Stimulated activated CD4-positive, alpha-beta T cell treated with anti-CD3 and anti-CD28 coated beads, TNF-alpha, amount 100 ng/mL, for 4 hours (primary cell): Measurements from ENCODE around the gene UBXN11.

ENCODE experiments used
- DNase-seq, 3 experiments: peaks; one replicate each; pipeline ENCODE4 v3.0.0-alpha.2; 2020; ENCODE audit warnings: low read depth in 3 of 3

The UBXN11 gene

GRCh38 chr1:26306290-26307229 is at the start of gene UBXN11:
TSS of gene UBXN11 (minus strand) at chr1:26306636. CDS start at chr1:26302883, 3,753 bp downstream.
- DNase-seq: peak; percentile 70 to 85 (median 81)

- DNase-seq: no peak
These were observed 49.7 kb upstream of the UBXN11 start for GRCh38 chr1:26356106-26356505.

GRCh38 chr1:26354972-26355371 is 48.5 kb upstream of the UBXN11 start:
- DNase-seq: no peak

- no peak for DNase-seq
These were observed 47.8 kb upstream of the UBXN11 start, which contains the start of gene CRYBG2 for GRCh38 chr1:26353976-26354820. TSS of gene CRYBG2 (minus strand) at chr1:26354130. CDS start at chr1:26346657, 7,473 bp downstream.

GRCh38 chr1:26353210-26353859 is 46.9 kb upstream of the UBXN11 start:
- DNase-seq: no peak

- DNase-seq: no peak
These were observed 45.9 kb upstream of the UBXN11 start for GRCh38 chr1:26352338-26352679.

- no peak for DNase-seq
These were observed 45.3 kb upstream of the UBXN11 start for GRCh38 chr1:26351590-26352337.

- no peak for DNase-seq
These were observed 44.5 kb upstream of the UBXN11 start for GRCh38 chr1:26350701-26351589.

GRCh38 chr1:26350343-26350700 is 43.9 kb upstream of the UBXN11 start:
- no peak for DNase-seq

GRCh38 chr1:26349877-26350244 is 43.4 kb upstream of the UBXN11 start:
- DNase-seq: no peak

- DNase-seq: no peak
These were observed 42.9 kb upstream of the UBXN11 start for GRCh38 chr1:26349188-26349876.

- DNase-seq: no peak
These were observed 40.0 kb upstream of the UBXN11 start for GRCh38 chr1:26346274-26347033.

GRCh38 chr1:26345718-26346117 is 39.3 kb upstream of the UBXN11 start:
- no peak for DNase-seq

- DNase-seq: no peak
These were observed 37.9 kb upstream of the UBXN11 start for GRCh38 chr1:26344147-26344920.

- DNase-seq: no peak
These were observed 33.6 kb upstream of the UBXN11 start for GRCh38 chr1:26340047-26340481.

- DNase-seq: no peak
These were observed 32.2 kb upstream of the UBXN11 start for GRCh38 chr1:26338670-26339069.

- DNase-seq: no peak
These were observed 31.2 kb upstream of the UBXN11 start for GRCh38 chr1:26337625-26338024.

- no peak for DNase-seq
These were observed 30.7 kb upstream of the UBXN11 start for GRCh38 chr1:26337206-26337535.
